K562 (cell line): ENCODE results near the gene MLLT6. TPM values are rescaled to one million over a fixed set of nuclear protein-coding genes. Genes with fewer than 3 reads are reported as not detected.

ENCODE experiments used
- CHD7 ChIP-seq: fragments of 200-600 bp; sonication (generic); IDR thresholded peaks from one replicate; pipeline ENCODE4 v1.6.1; 2012; ENCODE audit warnings: mild to moderate bottlenecking, low read depth, low read length, inconsistent platforms
- CXXC5 ChIP-seq: fragments of 250-450 bp; sonication (Bioruptor Pico); IDR thresholded peaks from 2 replicates; pipeline ENCODE4 v1.8.0; 2022; ENCODE audit warnings: inconsistent platforms, mild to moderate bottlenecking, moderate library complexity
- E2F3 ChIP-seq: fragments of 250-450 bp; sonication (Bioruptor Pico); IDR thresholded peaks from 2 replicates; pipeline ENCODE4 v1.4.0; 2020; ENCODE audit warnings: mild to moderate bottlenecking
- HBP1 ChIP-seq: fragments of 450-650 bp; formaldehyde crosslinking; IDR thresholded peaks from 2 replicates; pipeline ENCODE4 v1.4.0; 2022; ENCODE audit warnings: missing genetic modification characterization
- POLR2G ChIP-seq: fragments of 200-400 bp; formaldehyde crosslinking; IDR thresholded peaks from 2 replicates; pipeline ENCODE4 v1.6.1; 2017; ENCODE audit warnings: low read depth, mild to moderate bottlenecking, antibody characterized with exemption, low read length, moderate library complexity
- POLR3A ChIP-seq: IDR thresholded peaks from 2 replicates; pipeline ENCODE4 v1.6.1; 2011; ENCODE audit warnings: borderline replicate concordance, mild to moderate bottlenecking, moderate library complexity; ENCODE audit not compliant: insufficient read length, insufficient read depth; ENCODE audit errors: extremely low read depth
- RB1 ChIP-seq: fragments of 450-650 bp; IDR thresholded peaks from 2 replicates; pipeline ENCODE4 v1.6.1; 2017; ENCODE audit warnings: low read depth, mild to moderate bottlenecking
- RBM34 ChIP-seq: fragments of 200-400 bp; formaldehyde crosslinking; IDR thresholded peaks from 2 replicates; pipeline ENCODE4 v1.6.1; 2018; ENCODE audit warnings: low read length, borderline replicate concordance; ENCODE audit not compliant: insufficient read depth
- RHOXF2B ChIP-seq: fragments of 250-450 bp; sonication (Bioruptor Pico); conservative IDR thresholded peaks from 2 replicates; pipeline ENCODE4 v1.5.1; 2021
- TEAD2 ChIP-seq: fragments of 450-650 bp; IDR thresholded peaks from 2 replicates; pipeline ENCODE4 v1.6.1; 2016; ENCODE audit warnings: missing genetic modification characterization, control low read depth, missing compliant biosample characterization
- ZNF347 ChIP-seq: fragments of 450-650 bp; formaldehyde crosslinking; IDR thresholded peaks from 2 replicates; pipeline ENCODE4 v1.4.0; 2020; ENCODE audit warnings: low read depth, mild to moderate bottlenecking, moderate library complexity
- polyA plus RNA-seq, 8 experiments: library from polyadenylated mRNA; depleted of rRNA in 4 of 8; stranded (reverse) in 5 of 8; unstranded in 3 of 8; fragments of >200 nt; fragmentation: Nextera tagmentation in 2 of 8; fragmentation: Illumina TruSeq in 1 of 8; extraction: Ambion mirVana in 2 of 8; extraction: Trizol in 1 of 8; gene quantifications; 2 replicates each; pipeline versions ENCODE4 v1.2.1 to v1.2.3, GENCODE V29; 2011 to 2014; ENCODE audit warnings: inconsistent platforms in 1 of 8, missing spikeins in 1 of 8
- total RNA-seq, 7 experiments: library from RNA; depleted of rRNA in 6 of 7; stranded (reverse); fragments of >200 nt in 6 of 7; fragmentation: Illumina TruSeq in 2 of 7; extraction: Trizol in 2 of 7; gene quantifications; 2 replicates each; pipeline versions ENCODE4 v1.2.1 to v1.2.3, GENCODE V29; 2011 to 2021; ENCODE audit warnings: low replicate concordance in 1 of 7
- TF ChIP-seq, protein P1 (sequence below), 2 experiments: fragments of 250-450 bp in 1 of 2; fragments of 450-650 bp in 1 of 2; sonication (Bioruptor Pico) in 1 of 2; IDR thresholded peaks; 2 replicates each; pipeline versions ENCODE4 v1.6.1 to v1.8.0; 2016 to 2021; ENCODE audit warnings: mild to moderate bottlenecking in 2 of 2, moderate library complexity in 2 of 2, missing compliant biosample characterization in 1 of 2, missing genetic modification characterization in 1 of 2

Gene MLLT6
- total and polyA plus RNA-seq, 9 of the 15 experiments (the other 6 are each of a cell fraction or from before 2014, with no cell fraction given): 3.1 to 71.7 (median 30.0) TPM

- TF ChIP-seq HBP1 (CRISPR knock-in tag) (peak; percentile 24; the same call in 1 of the 2 replicates), ZNF347 (CRISPR knock-in tag) (no peak), POLR3A (peak; percentile 91), RHOXF2B (CRISPR knock-in tag) (no peak; the same call in 1 of the 2 replicates), CHD7 (no peak), CXXC5 (peak; percentile 88), RBM34 (no peak), E2F3 (CRISPR knock-in tag) (peak; percentile 32; the same call in 1 of the 2 replicates), POLR2G (peak; percentile 71), TEAD2 (tag) (no peak), RB1 (peak; percentile 95)
- TF ChIP-seq, protein P1, sequence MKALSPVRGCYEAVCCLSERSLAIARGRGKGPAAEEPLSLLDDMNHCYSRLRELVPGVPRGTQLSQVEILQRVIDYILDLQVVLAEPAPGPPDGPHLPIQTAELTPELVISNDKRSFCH (CRISPR knock-in tag; IDR thresholded peaks at IDR 0.05): no peak
- TF ChIP-seq, protein P1 (tag; IDR thresholded peaks at IDR 0.05): 0 out of 2 replicates have a peak, but pooled peaks have one; percentile 47
These were observed 46.8 kb downstream of the MLLT6 start (continued) for GRCh38 chr17:38751808-38752307.
